Immature natural killer cell (primary cell): ENCODE data around the gene STXBP5. TPM values are rescaled to one million over a fixed set of nuclear protein-coding genes. Genes with fewer than 3 reads are reported as not detected.
"Not testable (repeated sequence)": the region's sequence is repeated elsewhere in the genome, so short reads cannot be mapped to it uniquely, and the experiment has no call there.

Experiments used
- DNase-seq, 3 donors: peaks; one replicate each; pipeline ENCODE4 v3.0.0; 2022; ENCODE audit warnings: mixed read lengths in 1 of 3
- H3K27ac Mint-ChIP-seq, 6 donors: one replicate each; pipeline ENCODE4 v1.8.0; 2020; ENCODE audit warnings: mixed read lengths in 6 of 6, mild to moderate bottlenecking in 5 of 6, inconsistent platforms in 4 of 6, moderate library complexity in 3 of 6
- H3K27me3 Mint-ChIP-seq, 3 donors: one replicate each; pipeline ENCODE4 v1.8.0; 2020 to 2021; ENCODE audit warnings: low read depth in 3 of 3, mild to moderate bottlenecking in 3 of 3, mixed read lengths in 3 of 3, moderate library complexity in 3 of 3, inconsistent platforms in 1 of 3
- H3K36me3 Mint-ChIP-seq, 3 donors: one replicate each; pipeline ENCODE4 v1.8.0; 2020; ENCODE audit warnings: mixed read lengths in 3 of 3, inconsistent platforms in 2 of 3, mild to moderate bottlenecking in 2 of 3
- H3K4me1 Mint-ChIP-seq, 2 donors: one replicate each; pipeline ENCODE4 v1.8.0; 2020; ENCODE audit warnings: inconsistent platforms in 2 of 2, mild to moderate bottlenecking in 2 of 2, mixed read lengths in 2 of 2, moderate library complexity in 1 of 2
- H3K4me3 Mint-ChIP-seq, 5 donors: one replicate each; pipeline ENCODE4 v1.8.0; 2020; ENCODE audit warnings: mild to moderate bottlenecking in 5 of 5, mixed read lengths in 5 of 5, inconsistent platforms in 3 of 5, moderate library complexity in 3 of 5
- H3K9me3 Mint-ChIP-seq, 6 donors: one replicate each; pipeline ENCODE4 v1.8.0; 2020; ENCODE audit warnings: mild to moderate bottlenecking in 6 of 6, mixed read lengths in 6 of 6, inconsistent platforms in 4 of 6, moderate library complexity in 3 of 6
- polyA plus RNA-seq, 3 donors: library from polyadenylated mRNA; unstranded; fragments of 300-500 nt; fragmentation: Illumina TruSeq; gene quantifications; one replicate each; pipeline ENCODE4 v1.2.3, GENCODE V29; 2021

The STXBP5 gene
- polyA plus RNA-seq, 3 donors from 2014 or later = 2.9 to 5.4 (median 3.1) TPM

GRCh38 chr6:147325557-147325956 lies 121.3 kb downstream of the STXBP5 start:
- H3K36me3 Mint-ChIP-seq = peaks cover 14 to 30% (median 23%) of the 10 kb centered on the region in 3 donors
- H3K9me3 Mint-ChIP-seq = no peaks in the 10 kb centered on the region
- peaks cover 0 to 2% (median 2%) of the 10 kb centered on the region in 3 donors for H3K27me3 Mint-ChIP-seq
- no peak overlapping the region for H3K4me3 Mint-ChIP-seq
- H3K27ac Mint-ChIP-seq = no peak overlapping the region
- H3K4me1 Mint-ChIP-seq = peaks cover 21 to 31% of the 10 kb centered on the region in 2 donors
- no peak for DNase-seq

- Mint-ChIP-seq H3K9me3 (no peaks in the 10 kb centered on the region), H3K27ac (no peak overlapping the region), H3K27me3 (no peaks in the 10 kb centered on the region), H3K36me3 (peaks cover 22 to 40% (median 35%) of the 10 kb centered on the region in 3 donors), H3K4me1 (no peaks in the 10 kb centered on the region), H3K4me3 (no peak overlapping the region)
- DNase-seq = no peak
These were observed 127.2 kb downstream of the STXBP5 start for GRCh38 chr6:147331401-147331800.

- Mint-ChIP-seq H3K4me3 (no peak overlapping the region), H3K27ac (no peak overlapping the region), H3K4me1 (peaks cover 0 to 4% of the 10 kb centered on the region in 2 donors), H3K36me3 (peaks cover 10 to 30% (median 28%) of the 10 kb centered on the region in 3 donors), H3K9me3 (no peaks in the 10 kb centered on the region), H3K27me3 (no peaks in the 10 kb centered on the region)
- DNase-seq = no peak
These were observed 133.7 kb downstream of the STXBP5 start for GRCh38 chr6:147337921-147338320.

- no peaks in the 10 kb centered on the region for H3K27me3 Mint-ChIP-seq
- H3K4me1 Mint-ChIP-seq = peaks cover 0 to 4% of the 10 kb centered on the region in 2 donors
- no peaks in the 10 kb centered on the region for H3K9me3 Mint-ChIP-seq
- H3K36me3 Mint-ChIP-seq = peaks cover 13 to 35% (median 32%) of the 10 kb centered on the region in 3 donors
- DNase-seq = no peak
- no peak overlapping the region for H3K4me3 Mint-ChIP-seq
- no peak overlapping the region for H3K27ac Mint-ChIP-seq
These were observed 137.3 kb downstream of the STXBP5 start for GRCh38 chr6:147341486-147341885.

DNA sequence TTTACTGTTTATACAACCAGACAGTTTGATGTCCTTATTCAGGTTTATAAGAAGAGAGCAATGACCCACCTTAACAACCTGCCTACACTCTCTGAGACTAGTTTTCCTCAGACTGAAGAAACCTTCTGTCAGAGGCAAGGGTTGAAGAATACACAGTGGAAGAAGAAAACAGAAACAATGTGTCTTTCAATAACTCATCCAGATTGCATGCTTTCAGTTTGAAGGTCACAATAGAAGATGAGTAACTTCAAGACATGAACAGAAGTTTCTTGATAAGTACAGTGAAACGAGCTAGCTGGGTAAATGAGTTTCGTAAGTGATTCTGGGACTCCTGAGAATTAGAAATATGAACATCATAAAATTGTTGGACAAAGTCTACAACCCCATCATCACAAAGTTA lies 141.7 kb downstream of the STXBP5 start:
- Mint-ChIP-seq H3K27ac (no peak overlapping the region), H3K9me3 (no peaks in the 10 kb centered on the region)

DNA sequence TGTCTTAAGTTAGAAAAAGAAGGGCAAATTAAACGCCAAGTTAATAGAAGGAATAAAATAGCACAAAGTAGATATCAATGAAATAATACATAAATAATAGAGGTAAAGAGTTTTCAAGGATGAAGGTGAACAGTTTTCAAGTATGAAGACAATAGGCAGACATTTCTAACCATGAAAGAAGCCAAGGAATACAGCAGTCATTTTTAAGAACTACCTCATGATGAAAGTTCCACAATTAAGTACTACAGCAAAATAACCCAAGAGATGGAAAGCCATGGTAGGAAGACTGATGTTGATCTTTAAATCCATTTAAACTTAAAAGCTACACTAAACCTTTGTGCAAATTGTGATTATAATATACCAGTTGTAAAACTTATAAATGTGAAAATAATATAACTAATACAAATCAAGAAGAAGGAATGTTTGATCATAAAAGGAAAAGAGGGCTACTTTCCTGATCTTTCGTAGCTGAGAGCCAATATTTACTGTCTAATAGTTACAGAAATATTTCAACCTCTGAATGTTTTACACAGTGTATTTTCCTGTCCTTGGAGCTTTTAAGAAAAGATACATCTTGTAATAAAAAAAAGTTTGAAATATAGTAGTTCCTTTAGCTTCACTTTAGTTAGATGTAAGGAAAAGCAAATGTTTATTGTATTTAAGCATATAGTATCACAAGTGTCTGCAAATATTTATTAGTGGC lies 143.1 kb downstream of the STXBP5 start:
- DNase-seq = no peak
- Mint-ChIP-seq H3K27me3 (no peaks in the 10 kb centered on the region), H3K4me1 (no peaks in the 10 kb centered on the region), H3K4me3 (no peak overlapping the region), H3K9me3 (no peaks in the 10 kb centered on the region), H3K27ac (no peak overlapping the region), H3K36me3 (peaks cover 6 to 14% (median 10%) of the 10 kb centered on the region in 3 donors)

More for the DNA sequence above, 141.7 kb downstream of the STXBP5 start:
- H3K4me1 Mint-ChIP-seq = peaks cover 0 to 4% of the 10 kb centered on the region in 2 donors
- no peak overlapping the region for H3K4me3 Mint-ChIP-seq
- peaks cover 6 to 26% (median 23%) of the 10 kb centered on the region in 3 donors for H3K36me3 Mint-ChIP-seq
- H3K27me3 Mint-ChIP-seq = no peaks in the 10 kb centered on the region
- DNase-seq = no peak

- peaks cover 6 to 14% (median 10%) of the 10 kb centered on the region in 3 donors for H3K36me3 Mint-ChIP-seq
- no peaks in the 10 kb centered on the region for H3K27me3 Mint-ChIP-seq
- H3K4me3 Mint-ChIP-seq = no peak overlapping the region
- no peak overlapping the region for H3K27ac Mint-ChIP-seq
- no peaks in the 10 kb centered on the region for H3K4me1 Mint-ChIP-seq
- H3K9me3 Mint-ChIP-seq = no peaks in the 10 kb centered on the region
- no peak for DNase-seq
These were observed 143.8 kb downstream of the STXBP5 start for GRCh38 chr6:147347882-147348575.

GRCh38 chr6:147361311-147361981 lies 157.2 kb downstream of the STXBP5 start:
- Mint-ChIP-seq H3K27ac (no peak overlapping the region), H3K4me1 (no peaks in the 10 kb centered on the region), H3K27me3 (no peaks in the 10 kb centered on the region), H3K36me3 (peaks cover 28 to 51% (median 43%) of the 10 kb centered on the region in 3 donors), H3K9me3 (peaks cover 0 to 2% (median 0%) of the 10 kb centered on the region in 6 donors), H3K4me3 (no peak overlapping the region)
- no peak for DNase-seq

DNA sequence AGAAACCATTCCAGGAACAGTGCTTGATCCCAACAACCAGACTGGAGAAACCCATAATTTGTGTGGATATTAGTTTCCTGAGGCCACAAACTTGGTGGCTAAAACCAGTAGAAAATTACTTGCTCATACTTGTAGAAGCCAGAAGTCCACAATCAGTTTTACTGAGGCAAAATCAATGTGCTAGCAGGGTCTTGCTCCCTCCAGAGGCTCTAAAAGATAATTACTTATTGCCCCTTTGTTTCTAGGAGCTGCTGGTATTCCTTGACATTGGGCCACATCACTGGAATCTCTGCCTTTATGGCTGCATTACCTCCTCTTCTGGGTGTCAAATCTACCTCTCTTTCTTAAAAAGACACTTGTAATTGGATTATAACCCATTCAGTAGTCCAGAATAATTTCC lies 162.1 kb downstream of the STXBP5 start:
- no peak overlapping the region for H3K4me3 Mint-ChIP-seq
- H3K36me3 Mint-ChIP-seq = peaks cover 10 to 36% (median 29%) of the 10 kb centered on the region in 3 donors
- DNase-seq = no peak
- H3K27me3 Mint-ChIP-seq = no peaks in the 10 kb centered on the region
- H3K9me3 Mint-ChIP-seq = no peaks in the 10 kb centered on the region
- H3K4me1 Mint-ChIP-seq = no peaks in the 10 kb centered on the region
- H3K27ac Mint-ChIP-seq = no peak overlapping the region

- DNase-seq = no peak
- Mint-ChIP-seq H3K4me3 (no peak overlapping the region), H3K9me3 (no peaks in the 10 kb centered on the region), H3K27ac (no peak overlapping the region), H3K27me3 (peaks cover 0 to 2% (median 0%) of the 10 kb centered on the region in 3 donors), H3K36me3 (peaks cover 10 to 34% (median 32%) of the 10 kb centered on the region in 3 donors), H3K4me1 (no peaks in the 10 kb centered on the region)
These were observed 167.1 kb downstream of the STXBP5 start for GRCh38 chr6:147371325-147371724.

DNA sequence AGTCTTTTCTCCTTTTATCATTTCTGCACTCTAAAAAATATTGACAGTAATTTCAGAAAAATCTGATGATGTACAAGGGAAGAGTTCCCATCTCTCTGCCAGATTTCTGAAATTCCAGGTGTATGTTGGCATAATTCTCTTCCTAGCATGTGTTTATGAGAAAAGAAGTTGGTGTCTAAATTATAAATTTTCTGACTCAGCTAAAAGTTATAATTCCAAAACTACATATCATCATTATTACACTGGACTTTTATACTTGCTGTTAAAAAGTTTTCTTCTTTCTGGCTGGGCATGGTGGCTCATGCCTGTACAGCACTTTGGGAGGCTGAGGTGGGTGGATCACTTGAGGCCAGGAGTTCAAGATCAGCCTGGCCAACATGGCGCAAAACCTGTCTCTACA lies 168.6 kb downstream of the STXBP5 start:
- Mint-ChIP-seq H3K9me3 (no peaks in the 10 kb centered on the region), H3K27ac (no peak overlapping the region), H3K36me3 (peaks cover 15 to 31% (median 29%) of the 10 kb centered on the region in 3 donors), H3K4me1 (no peaks in the 10 kb centered on the region), H3K27me3 (peaks cover 0 to 2% (median 0%) of the 10 kb centered on the region in 3 donors), H3K4me3 (no peak overlapping the region)
- DNase-seq = no peak

DNA sequence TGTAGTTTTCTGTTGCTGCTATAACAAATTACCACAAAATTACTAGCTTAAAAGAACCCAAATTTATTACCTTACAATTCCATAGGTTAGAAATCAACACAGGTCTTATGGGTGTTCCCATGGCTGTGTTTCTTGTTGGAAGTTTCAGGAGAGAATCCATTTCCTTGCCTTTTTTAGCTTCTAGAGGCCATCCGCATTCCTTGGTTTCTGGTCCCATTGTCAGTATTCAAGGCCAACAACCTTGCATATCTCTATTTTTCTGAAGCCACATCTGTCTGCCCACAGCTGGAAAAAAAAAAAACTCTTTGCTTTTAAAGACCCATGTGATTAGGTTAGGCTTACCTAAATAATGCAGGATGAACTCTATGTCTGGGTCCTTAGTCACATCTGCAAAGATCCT lies 174.6 kb downstream of the STXBP5 start:
- Mint-ChIP-seq H3K9me3 (no peaks in the 10 kb centered on the region), H3K27me3 (no peaks in the 10 kb centered on the region), H3K36me3 (peaks cover 33 to 45% (median 37%) of the 10 kb centered on the region in 3 donors), H3K4me3 (no peak overlapping the region), H3K4me1 (no peaks in the 10 kb centered on the region), H3K27ac (no peak overlapping the region)
- DNase-seq = no peak

DNA sequence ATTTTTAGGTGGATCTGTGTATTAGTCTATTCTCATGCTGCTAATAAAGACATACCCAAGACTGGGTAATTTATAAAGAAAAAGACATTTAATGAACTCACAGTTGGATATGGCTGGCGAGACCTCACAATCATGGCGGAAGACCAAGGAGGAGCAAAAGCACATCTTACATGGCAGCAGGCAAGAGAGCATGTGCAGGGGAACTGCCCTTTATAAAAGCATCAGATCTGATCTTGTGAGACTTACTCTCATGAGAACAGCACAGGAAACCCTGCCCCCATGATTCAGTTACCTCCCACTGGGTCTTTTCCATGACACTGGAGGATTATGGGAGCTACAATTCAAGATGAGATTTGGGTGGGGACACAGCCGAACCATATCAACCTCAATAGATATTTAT lies 176.6 kb downstream of the STXBP5 start:
- peaks cover 26 to 55% (median 40%) of the 10 kb centered on the region in 3 donors for H3K36me3 Mint-ChIP-seq
- H3K27ac Mint-ChIP-seq = not testable (repeated sequence)

DNA sequence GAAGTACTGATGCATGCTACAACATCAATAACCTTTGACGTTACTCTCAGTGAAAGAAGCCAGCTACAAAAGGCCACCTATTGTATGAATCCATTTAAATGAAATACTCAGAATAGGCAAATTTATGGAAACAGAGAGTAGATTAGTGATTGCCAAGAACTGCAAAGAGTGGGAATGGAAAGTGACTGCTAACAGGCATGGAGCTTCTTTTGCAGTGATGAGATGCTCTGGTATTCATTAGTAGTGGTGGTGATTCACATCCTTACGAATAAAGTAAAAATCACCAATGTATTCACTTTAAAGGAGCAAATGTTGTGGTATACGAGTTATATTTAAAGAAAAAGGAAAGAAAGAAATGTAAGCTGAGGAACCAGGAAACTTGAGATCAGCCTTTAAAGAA lies 177.5 kb downstream of the STXBP5 start:
- H3K27ac Mint-ChIP-seq = no peak overlapping the region
- no peaks in the 10 kb centered on the region for H3K4me1 Mint-ChIP-seq
- no peaks in the 10 kb centered on the region for H3K27me3 Mint-ChIP-seq
- no peak for DNase-seq
- H3K9me3 Mint-ChIP-seq = no peaks in the 10 kb centered on the region
- H3K36me3 Mint-ChIP-seq = peaks cover 22 to 53% (median 36%) of the 10 kb centered on the region in 3 donors
- no peak overlapping the region for H3K4me3 Mint-ChIP-seq

More for the DNA sequence above, 176.6 kb downstream of the STXBP5 start:
- not testable (repeated sequence) for DNase-seq, H3K27me3 Mint-ChIP-seq, H3K9me3 Mint-ChIP-seq, H3K4me3 Mint-ChIP-seq, H3K4me1 Mint-ChIP-seq
